A549 (cell line): ENCODE measurements around the gene TXNDC9. TPM values are rescaled to one million over a fixed set of nuclear protein-coding genes. Genes with fewer than 3 reads are reported as not detected.

Experiments used
- ATAC-seq, 2 experiments: fragments of 200-7000 bp in 1 of 2; fragments of >200 bp in 1 of 2; cut with Nextera tagmentation in 1 of 2; cut with Tn5 transposase in 1 of 2; 3 replicates each; pipeline versions ENCODE4 v1.8.0 to v1.9.1; 2018 to 2020; ENCODE audit warnings: mild to moderate bottlenecking in 1 of 2, moderate library complexity in 1 of 2
- CTCF ChIA-PET: fragments of 300-600 bp; sonication (Branson Sonifier 250); formaldehyde crosslinking; extraction: SDS; loops from one replicate; lab custom pipeline; 2021; ENCODE audit warnings: antibody characterized with exemption, inconsistent platforms; lab: Yijun Ruan, JAX
- POLR2A ChIA-PET: fragments of 350-600 bp; formaldehyde crosslinking; extraction: SDS; loops from one replicate; lab custom pipeline; 2021; ENCODE audit warnings: antibody characterized with exemption, inconsistent platforms; lab: Yijun Ruan, JAX
- DNase-seq, 2 experiments: peaks; one replicate each; pipeline versions ENCODE4 v3.0.0 to v3.0.0-alpha.2; 2011 to 2016; ENCODE audit warnings: low read depth in 1 of 2, low spot score in 1 of 2
- FAIRE-seq: peaks from 2 replicates; lab custom pipeline; 2011; peaks lifted over from hg19 to GRCh38; lab: Jason Lieb, UNC
- H3K27ac ChIP-seq, 2 experiments: fragments of >200 bp; sonication (Bioruptor Twin); formaldehyde crosslinking; 3 replicates each; pipeline ENCODE4 v1.5.1; 2016 to 2017
- H3K4me1 ChIP-seq: fragments of >200 bp; sonication (Bioruptor Twin); formaldehyde crosslinking; 3 replicates; pipeline ENCODE4 v1.6.1; 2016
- H3K4me2 ChIP-seq: fragments of >200 bp; sonication (Bioruptor Twin); formaldehyde crosslinking; 3 replicates; pipeline ENCODE4 v1.6.1; 2016
- H3K4me3 ChIP-seq: fragments of >200 bp; sonication (Bioruptor Twin); formaldehyde crosslinking; 3 replicates; pipeline ENCODE4 v1.5.1; 2016
- H3K9me3 ChIP-seq: fragments of >200 bp; sonication (Bioruptor Twin); formaldehyde crosslinking; 3 replicates; pipeline ENCODE4 v1.6.1; 2016
- BCL3 ChIP-seq: fragments of >200 bp; sonication (Bioruptor Twin); formaldehyde crosslinking; IDR thresholded peaks from 3 replicates; pipeline ENCODE4 v1.6.1; 2016
- ELK1 ChIP-seq: fragments of 150-350 bp; IDR thresholded peaks from 2 replicates; pipeline ENCODE4 v1.6.1; 2014; ENCODE audit warnings: low read depth, mild to moderate bottlenecking, low read length
- GATA3 ChIP-seq: IDR thresholded peaks from 2 replicates; pipeline ENCODE4 v1.6.1; 2012; ENCODE audit warnings: borderline replicate concordance
- HES2 ChIP-seq: fragments of >200 bp; sonication (Bioruptor Twin); formaldehyde crosslinking; IDR thresholded peaks from 2 replicates; pipeline ENCODE4 v1.6.1; 2016
- HOXB13 ChIP-seq: fragments of 250-450 bp; sonication (Bioruptor Pico); IDR thresholded peaks from 2 replicates; pipeline ENCODE4 v1.5.0; 2020; ENCODE audit warnings: low read depth, mild to moderate bottlenecking, moderate library complexity
- JUN ChIP-seq, 2 experiments: fragments of >200 bp; sonication (Bioruptor Twin); formaldehyde crosslinking; IDR thresholded peaks; 2 replicates in 1 of 2; 3 replicates in 1 of 2; pipeline ENCODE4 v1.6.1; 2016 to 2017
- JUNB ChIP-seq: fragments of >200 bp; sonication (Bioruptor Twin); formaldehyde crosslinking; IDR thresholded peaks from 2 replicates; pipeline ENCODE4 v1.6.1; 2016
- KDM1A ChIP-seq: fragments of 200-600 bp; sonication (generic); IDR thresholded peaks from 2 replicates; pipeline ENCODE4 v1.6.1; 2016; ENCODE audit warnings: low read depth, mild to moderate bottlenecking
- MAFK ChIP-seq: fragments of 450-650 bp; IDR thresholded peaks from 2 replicates; pipeline ENCODE4 v1.6.1; 2014; ENCODE audit not compliant: partially characterized antibody
- MAX ChIP-seq: IDR thresholded peaks from 2 replicates; pipeline ENCODE4 v1.6.1; 2012
- NFE2L2 ChIP-seq: fragments of 150-350 bp; conservative IDR thresholded peaks from 2 replicates; pipeline ENCODE4 v1.6.1; 2014; ENCODE audit warnings: low read length
- PBX3 ChIP-seq: IDR thresholded peaks from 2 replicates; pipeline ENCODE4 v1.6.1; 2012
- POLR2AphosphoS2 ChIP-seq: conservative IDR thresholded peaks from 2 replicates; pipeline ENCODE4 v1.6.1; 2012; ENCODE audit warnings: low read length, improper control_type of control experiment, inconsistent platforms
- RFX5 ChIP-seq: fragments of 450-650 bp; IDR thresholded peaks from 2 replicates; pipeline ENCODE4 v1.7.1; 2014; ENCODE audit warnings: antibody characterized with exemption, mild to moderate bottlenecking, moderate library complexity
- RNF2 ChIP-seq: fragments of 200-600 bp; sonication (generic); IDR thresholded peaks from 2 replicates; pipeline ENCODE4 v1.6.1; 2016; ENCODE audit warnings: low read depth, mild to moderate bottlenecking, antibody characterized with exemption, moderate library complexity, borderline replicate concordance
- TFCP2L1 ChIP-seq: fragments of 250-450 bp; sonication (Bioruptor Pico); IDR thresholded peaks from 2 replicates; pipeline ENCODE4 v1.5.0; 2021; ENCODE audit warnings: mild to moderate bottlenecking
- TP53 ChIP-seq: fragments of 250-450 bp; sonication (Bioruptor Pico); IDR thresholded peaks from 2 replicates; pipeline ENCODE4 v1.5.0; 2021; ENCODE audit warnings: mild to moderate bottlenecking, moderate library complexity
- USF2 ChIP-seq: fragments of 450-650 bp; IDR thresholded peaks from 2 replicates; pipeline ENCODE4 v1.6.1; 2014; ENCODE audit warnings: antibody characterized with exemption
- ZC3H11A ChIP-seq: fragments of 450-650 bp; IDR thresholded peaks from 2 replicates; pipeline ENCODE4 v1.6.1; 2014; ENCODE audit warnings: antibody characterized with exemption, mild to moderate bottlenecking
- ZSCAN20 ChIP-seq: fragments of 250-450 bp; sonication (Bioruptor Pico); IDR thresholded peaks from 2 replicates; pipeline ENCODE4 v1.8.0; 2022; ENCODE audit warnings: mild to moderate bottlenecking, moderate library complexity
- WGBS: methylation state at CpG from one replicate; pipeline ENCODE4 v1.1.6; 2017; ENCODE audit errors: missing lambda C conversion rate; 5-methylcytosine and 5-hydroxymethylcytosine counted together
- polyA plus RNA-seq, 4 experiments: library from polyadenylated mRNA; depleted of rRNA in 3 of 4; stranded (reverse); fragments of >200 nt; fragmentation: RNase III in 1 of 4; extraction: RNeasy Plus Mini Kit Qiagen cat#74134 plus additional on column Dnase treatment in 1 of 4; gene quantifications; 2 replicates in 3 of 4; 3 replicates in 1 of 4; pipeline ENCODE4 v1.2.3, GENCODE V29; 2011 to 2017

The TXNDC9 gene
- polyA plus RNA-seq, 2 of the 4 experiments (the other 2 are of a cell fraction) = 36.7 to 65.6 TPM

- Histone ChIP-seq H3K27ac (no peak overlapping the region), H3K4me3 (no peak overlapping the region), H3K4me1 (no peaks in the 10 kb centered on the region), H3K9me3 (no peaks in the 10 kb centered on the region), H3K4me2 (no peak overlapping the region)
- TF ChIP-seq USF2 (no peak), MAFK (no peak), RFX5 (no peak), BCL3 (no peak), PBX3 (no peak), MAX (no peak), ELK1 (no peak), HES2 (no peak), KDM1A (no peak), TP53 (CRISPR knock-in tag) (no peak), ZSCAN20 (CRISPR knock-in tag) (no peak), GATA3 (no peak)
- ATAC-seq (no peak), FAIRE-seq (no peak), DNase-seq (no peak)
- ChIA-PET CTCF (interaction anchor here (1.3 kb wide), 1 partner anchor 30 kb away, joined by 3 read pairs; no protein-coding TSS in a partner anchor), POLR2A (no interaction called here)
- WGBS = 88% methylated on average over 7 of the region's 7 CpGs
Measured at GRCh38 chr2:99285526-99285925, 50.6 kb downstream of the TXNDC9 start.

- no peak for FAIRE-seq
- Histone ChIP-seq H3K4me3 (no peak overlapping the region), H3K9me3 (peaks cover 4% of the 10 kb centered on the region; the same call in 2 of the 3 replicates), H3K27ac (no peak overlapping the region), H3K4me1 (0 out of 3 replicates have a peak, but pooled peaks cover 2% of the 10 kb centered on the region), H3K4me2 (no peak overlapping the region)
- ChIA-PET CTCF (no interaction called here), POLR2A (interaction anchor here (1.4 kb wide), 1 partner anchor 56 kb away, joined by 3 read pairs; the partner anchor contains the start of gene TXNDC9)
- no peak for DNase-seq
- no peak for TF ChIP-seq NFE2L2
- no peak for TF ChIP-seq ZC3H11A
- no peak for TF ChIP-seq RNF2
- no peak for TF ChIP-seq HOXB13 (CRISPR knock-in tag)
- TF ChIP-seq ELK1 = no peak
- TF ChIP-seq JUN (IDR thresholded peaks at IDR 0.05) = no peak
- TF ChIP-seq TP53 (CRISPR knock-in tag) = no peak
- TF ChIP-seq POLR2AphosphoS2 = no peak
- no peak for TF ChIP-seq TFCP2L1 (CRISPR knock-in tag)
- no peak for TF ChIP-seq MAFK
- no peak for TF ChIP-seq ZSCAN20 (CRISPR knock-in tag)
- TF ChIP-seq MAX = no peak
- TF ChIP-seq JUNB = no peak
- ATAC-seq = no peak
Measured at GRCh38 chr2:99279969-99280695, 56.0 kb downstream of the TXNDC9 start.
